Hematopoietic multipotent progenitor cell treated with erythropoietin and hydrocortisone succinate and interleukin-3 and kit ligand, for 4 days (in vitro differentiated cells): ENCODE results near the gene SCAI.
"Not testable (repeated sequence)": the region's sequence is repeated elsewhere in the genome, so short reads cannot be mapped to it uniquely, and the experiment has no call there.

ENCODE experiments used
- DNase-seq: peaks from one replicate; pipeline ENCODE4 v3.0.0-alpha.2; 2015

The SCAI gene

GRCh38 chr9:125100822-125101221, 42.5 kb downstream of the SCAI start:
- DNase-seq = no peak

DNA sequence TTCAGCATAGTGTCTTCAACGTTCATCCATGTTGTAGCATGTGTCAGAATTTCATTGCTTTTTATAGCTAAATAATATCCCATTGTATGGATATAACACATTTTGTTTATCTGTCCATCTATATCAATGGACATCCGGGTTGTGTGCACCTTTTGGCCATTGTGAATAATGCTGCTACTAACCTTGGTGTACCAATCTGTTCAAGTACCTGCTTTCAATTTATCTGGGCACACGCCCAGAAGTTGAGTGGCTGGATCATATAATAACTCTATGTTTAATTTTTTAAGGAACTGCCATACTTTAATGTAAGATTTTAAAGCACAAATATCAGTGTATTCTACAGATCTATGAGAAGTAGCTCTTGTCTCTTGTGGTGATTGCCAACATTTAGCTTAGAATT, 43.5 kb downstream of the SCAI start:
- DNase-seq = no peak

GRCh38 chr9:125095821-125096443, 47.4 kb downstream of the SCAI start:
- no peak for DNase-seq

DNA sequence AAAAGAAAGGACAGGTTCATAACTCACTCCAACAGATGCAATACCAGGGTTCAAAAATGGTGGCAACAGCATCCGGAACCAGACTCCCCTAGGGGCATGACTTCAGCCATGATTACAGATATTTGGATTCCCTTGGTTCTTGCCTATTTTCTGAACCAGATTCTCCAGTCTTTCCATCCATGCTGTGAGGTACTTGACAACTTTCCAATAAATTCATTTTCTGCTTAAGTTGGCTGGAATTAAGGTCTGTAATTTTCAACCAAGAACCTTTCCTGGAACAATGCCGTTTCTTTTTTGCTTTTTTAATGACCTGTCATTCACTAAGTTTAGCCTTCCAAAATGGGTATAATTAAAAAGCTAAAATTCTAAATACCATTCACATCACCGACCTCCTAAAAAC, 52.2 kb downstream of the SCAI start:
- no peak for DNase-seq

DNA sequence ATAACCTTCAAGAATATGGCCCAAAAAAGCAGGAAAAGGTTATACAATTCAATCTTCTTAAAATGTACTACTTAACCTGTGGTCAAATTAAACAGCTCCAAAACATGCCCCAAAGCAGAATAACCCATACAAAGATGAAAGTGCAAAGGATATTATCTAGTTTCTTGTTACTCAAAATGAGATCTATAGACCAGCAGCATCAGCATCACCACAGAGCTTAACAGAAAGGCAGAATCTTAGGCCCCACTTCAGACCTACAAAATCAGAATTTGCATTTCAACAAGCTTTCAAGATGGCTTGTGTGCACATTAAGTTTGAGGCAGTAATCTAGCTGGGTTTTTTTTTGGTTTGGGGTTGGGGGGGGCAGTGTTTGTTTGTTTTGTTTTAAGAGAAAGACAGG, 54.0 kb downstream of the SCAI start:
- DNase-seq = no peak

- no peak for DNase-seq
These were observed 54.6 kb downstream of the SCAI start for GRCh38 chr9:125088752-125089151.

GRCh38 chr9:125085703-125086477, 57.4 kb downstream of the SCAI start:
- no peak for DNase-seq

DNA sequence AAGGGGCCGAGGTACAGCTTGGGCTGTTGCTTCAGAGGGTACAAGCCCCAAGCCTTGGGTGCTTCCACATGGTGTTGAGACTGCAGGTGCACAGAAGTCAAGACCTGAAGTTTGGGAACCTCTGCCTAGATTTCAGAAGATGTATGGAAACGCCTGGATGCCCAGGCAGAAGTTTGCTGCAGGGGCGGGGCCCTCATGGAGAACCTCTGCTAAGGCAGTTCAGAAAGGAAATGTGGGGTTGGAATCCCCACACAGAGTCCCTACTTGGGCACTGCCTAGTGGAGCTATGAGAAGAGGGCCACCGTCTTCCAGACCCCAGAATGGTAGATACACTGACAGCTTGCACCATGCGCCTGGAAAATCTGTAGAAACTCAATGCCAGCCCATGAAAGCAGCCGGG, 61.1 kb downstream of the SCAI start:
- not testable (repeated sequence) for DNase-seq

GRCh38 chr9:125080797-125081196, 62.5 kb downstream of the SCAI start:
- peak; percentile 10 for DNase-seq

DNA sequence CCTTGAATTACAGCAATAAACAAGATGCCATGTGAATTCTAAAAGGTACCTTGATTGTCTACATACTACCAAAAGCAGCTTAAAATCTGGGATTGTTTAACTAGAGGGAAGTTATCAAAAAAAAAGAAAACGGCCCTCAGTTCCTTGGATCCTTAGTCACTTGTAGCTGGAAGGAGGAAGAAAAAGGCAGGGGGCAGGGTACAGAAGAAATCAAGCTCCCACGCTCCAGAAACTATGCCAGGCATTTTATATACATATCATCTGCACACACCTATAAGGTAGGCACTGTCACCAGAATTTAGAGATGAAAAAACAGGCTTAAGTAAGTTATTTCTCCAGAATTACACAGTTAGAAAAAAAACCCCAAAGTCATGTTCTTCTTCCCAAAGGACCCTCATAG, 63.4 kb downstream of the SCAI start:
- no peak for DNase-seq

DNA sequence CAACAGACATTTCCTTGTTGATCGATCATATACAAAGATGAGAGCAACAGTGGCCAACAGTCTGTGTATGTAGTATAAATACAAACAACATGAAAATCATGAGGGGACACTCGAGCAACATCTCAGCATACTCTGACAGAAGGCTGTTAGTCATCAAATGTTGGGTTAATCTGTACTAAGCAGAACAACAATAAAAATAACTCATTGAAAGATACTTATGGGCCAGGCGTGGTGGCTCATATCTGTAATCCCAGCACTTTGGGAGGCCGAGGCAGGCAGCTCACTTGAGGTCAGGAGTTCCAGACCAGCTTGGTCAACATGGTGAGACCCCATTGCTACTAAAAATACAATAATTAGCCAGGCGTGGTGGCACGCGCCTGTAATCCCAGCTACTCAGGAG, 67.3 kb downstream of the SCAI start:
- peak; percentile 13 for DNase-seq

DNA sequence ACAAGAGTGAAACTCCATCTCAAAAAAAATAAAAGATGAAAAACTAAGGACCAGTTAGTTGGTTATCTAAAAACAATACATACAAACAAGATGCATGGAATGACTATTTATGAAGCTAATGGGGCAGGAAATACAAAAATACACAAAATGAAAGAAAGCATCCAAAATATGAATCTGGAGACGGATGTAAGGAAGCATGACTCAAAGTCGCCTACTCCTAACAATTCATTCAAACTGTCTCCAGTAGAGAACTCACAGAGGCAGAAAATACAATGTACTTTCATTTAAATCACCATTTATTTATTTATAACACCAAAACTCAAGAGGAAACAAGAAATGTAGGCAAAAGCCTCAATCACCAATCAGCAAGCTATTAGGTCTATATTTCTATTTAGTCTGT, 68.4 kb downstream of the SCAI start:
- no peak for DNase-seq

DNA sequence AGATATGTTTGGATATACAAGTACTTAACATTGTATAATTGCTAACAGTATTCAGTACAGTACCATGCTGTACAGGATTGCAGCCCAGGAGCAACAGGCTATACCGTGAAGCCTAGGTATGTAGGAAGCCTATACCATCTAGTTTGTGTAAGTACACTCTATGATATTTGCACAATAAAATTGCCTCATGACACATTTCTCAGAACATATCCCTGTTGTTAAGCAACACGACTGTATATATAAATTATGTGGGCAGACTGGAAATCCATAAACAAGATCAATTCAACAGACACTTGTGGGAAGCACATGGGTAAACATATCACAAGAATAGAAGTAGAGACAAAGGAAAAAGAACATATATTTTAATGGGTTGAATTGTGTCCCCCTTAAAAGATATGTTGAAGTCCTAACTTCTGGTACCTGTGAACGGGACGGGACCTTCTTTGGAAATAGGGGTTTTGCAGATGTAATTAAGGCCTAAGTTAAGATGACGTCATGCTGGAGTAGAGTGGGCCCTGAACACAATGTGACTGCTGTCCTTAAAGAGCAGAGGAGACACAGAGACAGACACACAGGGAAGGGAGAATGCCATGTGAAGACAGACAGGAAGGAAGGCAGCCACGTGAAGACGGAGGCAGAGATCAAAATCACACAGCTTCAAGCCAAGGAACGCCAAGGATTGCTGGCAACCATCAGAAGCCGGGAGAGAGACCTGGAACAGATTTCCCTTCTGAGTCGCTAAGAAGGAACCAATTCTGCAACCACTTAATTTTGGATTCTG, 76.3 kb downstream of the SCAI start:
- DNase-seq = no peak

DNA sequence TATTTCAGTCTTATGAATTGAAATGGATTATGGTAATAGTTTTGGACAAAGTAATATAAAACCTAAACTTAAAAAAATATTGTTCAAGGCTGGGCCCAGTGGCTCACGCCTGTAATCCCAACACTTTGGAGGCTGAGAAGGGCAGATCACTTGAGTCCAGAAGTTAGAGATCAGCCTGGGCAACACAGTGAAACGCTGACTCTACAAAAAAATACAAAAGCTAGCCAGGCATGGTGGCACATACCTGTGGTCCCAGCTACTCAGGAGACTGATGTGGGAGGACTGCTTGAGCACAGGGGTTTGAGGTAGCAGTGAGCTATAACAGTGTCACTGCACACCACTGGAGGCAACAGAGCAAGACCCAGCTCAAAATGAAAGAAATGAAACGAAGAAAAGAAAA, 81.9 kb downstream of the SCAI start:
- DNase-seq = no peak

DNA sequence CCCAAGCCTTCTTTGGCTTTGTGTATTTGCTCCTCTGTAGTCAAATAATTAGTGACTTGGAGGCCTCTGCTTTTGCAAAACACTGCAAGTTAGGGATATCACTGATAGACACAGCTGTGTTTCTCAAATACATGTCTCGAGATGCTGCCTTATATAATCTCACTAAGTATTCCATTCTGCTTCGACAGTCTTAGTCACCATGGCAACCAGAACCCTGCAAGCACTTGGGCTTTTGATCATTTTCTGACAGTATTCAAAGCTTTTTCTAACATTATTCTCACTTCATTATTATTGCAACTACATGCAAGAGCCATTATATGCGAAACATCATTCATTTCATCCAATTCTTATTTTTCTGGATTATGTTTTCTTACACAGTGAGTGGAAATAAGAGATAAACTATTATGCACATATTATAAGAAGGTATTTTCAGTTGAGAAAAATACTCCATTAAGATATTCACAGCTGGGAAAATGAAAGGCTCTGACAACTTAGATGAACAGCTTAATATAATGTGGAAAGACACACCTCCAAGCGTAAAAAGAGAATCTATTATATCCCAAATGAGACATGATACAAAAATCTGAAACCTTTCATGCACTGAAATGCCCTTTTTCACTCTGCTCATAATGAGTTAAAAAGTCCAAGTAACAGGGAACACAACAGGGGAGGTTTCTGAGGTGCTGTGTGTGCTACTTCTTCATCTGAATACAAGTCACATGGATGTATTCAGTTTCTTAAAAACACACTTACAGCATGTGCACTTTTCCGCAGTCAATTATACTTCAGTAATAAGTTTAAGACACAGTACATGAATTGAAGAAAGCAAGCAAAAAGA, 93.9 kb downstream of the SCAI start:
- no peak for DNase-seq

- no peak for DNase-seq
These were observed 99.7 kb downstream of the SCAI start for GRCh38 chr9:125043631-125044030.

DNA sequence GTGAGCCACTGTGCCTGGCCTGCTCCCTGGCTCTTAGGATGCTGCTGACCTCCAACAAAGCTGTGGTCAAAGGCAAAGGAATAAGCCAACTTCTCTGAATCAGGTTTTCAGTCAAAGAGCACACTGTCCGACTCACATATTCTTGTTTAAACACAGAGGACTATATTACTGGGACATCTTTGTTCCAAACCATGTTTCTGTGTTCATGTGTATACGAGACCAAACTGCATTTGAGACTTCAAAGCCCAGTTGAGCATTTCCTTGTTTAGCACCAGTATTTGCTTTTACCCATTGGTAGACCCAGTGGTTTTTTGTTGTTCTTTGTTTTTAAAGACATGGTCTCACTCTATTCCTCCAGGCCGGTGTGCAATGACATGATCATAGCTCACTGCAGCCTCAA, 100.2 kb downstream of the SCAI start:
- DNase-seq = no peak

GRCh38 chr9:125038166-125038565, 105.2 kb downstream of the SCAI start:
- DNase-seq = peak; percentile 91

DNA sequence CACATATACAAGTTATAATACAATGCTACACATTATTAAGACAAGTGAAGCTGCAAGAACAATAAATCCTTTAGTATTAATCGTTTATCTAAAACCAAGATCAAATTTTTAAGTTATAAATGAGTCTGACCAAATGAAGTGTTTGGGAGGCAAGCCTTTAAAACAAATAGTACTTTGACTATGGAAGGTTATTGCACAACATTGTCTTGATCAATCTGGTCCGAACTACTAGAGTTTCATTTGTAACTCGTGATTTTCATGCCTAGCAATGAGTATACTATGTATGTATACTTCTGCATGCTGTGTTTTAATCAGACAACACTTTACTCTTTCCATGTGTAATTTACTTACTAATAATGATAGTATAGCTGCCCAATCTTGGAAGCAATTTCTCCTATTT, 115.3 kb downstream of the SCAI start:
- no peak for DNase-seq

DNA sequence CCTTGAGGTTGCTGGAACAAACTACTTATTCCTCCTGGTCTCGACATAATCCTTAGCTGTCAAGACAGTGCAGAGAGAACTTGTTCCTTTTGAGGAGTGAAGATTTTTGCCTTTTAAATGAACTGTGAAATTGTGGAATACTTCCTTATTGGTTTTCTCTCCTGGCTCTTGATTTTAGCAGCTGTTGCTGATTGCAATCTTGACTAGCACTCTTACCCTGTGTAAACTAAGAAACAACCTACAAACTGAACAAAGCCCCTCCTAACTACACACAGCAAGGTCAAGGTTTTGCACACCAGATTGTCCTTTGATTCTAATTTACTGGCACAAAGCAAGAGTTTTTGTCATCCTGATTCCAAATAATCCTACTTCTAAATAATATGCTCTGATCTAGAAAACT, 118.4 kb downstream of the SCAI start:
- DNase-seq = no peak

- DNase-seq = no peak
These were observed 122.3 kb downstream of the SCAI start for GRCh38 chr9:125021069-125021468.

DNA sequence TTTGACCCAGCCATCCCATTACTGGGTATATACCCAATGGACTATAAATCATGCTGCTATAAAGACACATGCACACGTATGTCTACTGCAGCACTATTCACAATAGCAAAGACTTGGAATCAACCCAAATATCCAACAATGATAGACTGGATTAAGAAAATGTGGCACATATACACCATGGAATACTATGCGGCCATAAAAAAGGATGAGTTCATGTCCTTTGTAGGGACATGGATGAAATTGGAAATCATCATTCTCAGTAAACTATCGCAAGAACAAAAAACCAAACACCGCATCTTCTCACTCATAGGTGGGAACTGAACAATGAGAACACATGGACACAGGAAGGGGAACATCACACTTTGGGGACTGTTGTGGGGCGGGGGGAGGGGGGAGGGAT, 127.7 kb downstream of the SCAI start:
- DNase-seq = not testable (repeated sequence)

DNA sequence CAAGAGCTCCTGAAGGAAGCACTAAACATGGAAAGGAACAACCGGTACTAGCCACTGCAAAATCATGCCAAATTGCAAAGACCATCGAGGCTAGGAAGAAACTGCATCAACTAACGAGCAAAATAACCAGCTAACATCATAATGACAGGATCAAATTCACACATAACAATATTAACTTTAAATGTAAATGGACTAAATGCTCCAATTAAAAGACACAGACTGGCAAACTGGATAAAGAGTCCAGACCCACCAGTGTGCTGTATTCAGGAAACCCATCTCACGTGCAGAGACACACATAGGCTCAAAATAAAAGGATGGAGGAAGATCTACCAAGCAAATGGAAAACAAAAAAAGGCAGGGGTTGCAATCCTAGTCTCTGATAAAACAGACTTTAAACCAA, 131.3 kb downstream of the SCAI start:
- not testable (repeated sequence) for DNase-seq
